ENCODE data around the gene PIGH. TPM values are rescaled to one million over a fixed set of nuclear protein-coding genes. Genes with fewer than 3 reads are reported as not detected.

Gene PIGH
- total and polyA plus RNA-seq, 2 of the 13 experiments (the other 11 are each of a cell fraction or from before 2014, with no cell fraction given) = 30.0 to 43.5 TPM

GRCh38 chr14:67599698-67600561 is at the start of gene PIGH (continued):
- TF ChIP-seq NR2F1 (CRISPR knock-in tag; IDR thresholded peaks at IDR 0.05) (no peak), IKZF5 (CRISPR knock-in tag; IDR thresholded peaks at IDR 0.05) (no peak; the same call in 1 of the 2 replicates), PHF20 (CRISPR knock-in tag; IDR thresholded peaks at IDR 0.05) (peak; percentile 84), ZKSCAN1 (IDR thresholded peaks at IDR 0.05; ENCODE audit: low read length) (no peak), ELF1 (CRISPR knock-in tag; IDR thresholded peaks at IDR 0.05) (peak; percentile 89), ZNF879 (CRISPR knock-in tag; IDR thresholded peaks at IDR 0.05) (no peak), ZNF660 (CRISPR knock-in tag; IDR thresholded peaks at IDR 0.05; ENCODE audit: borderline replicate concordance, low read depth) (no peak), AGO1 (IDR thresholded peaks at IDR 0.05; ENCODE audit: low read depth, low read length, poor library complexity, severe bottlenecking) (no peak), ZNF280B (CRISPR knock-in tag; IDR thresholded peaks at IDR 0.05; ENCODE audit: borderline replicate concordance) (no peak), PTBP1 (IDR thresholded peaks at IDR 0.05; ENCODE audit: low read depth, low read length, poor library complexity, severe bottlenecking) (no peak), RFXAP (CRISPR knock-in tag; IDR thresholded peaks at IDR 0.05; ENCODE audit: borderline replicate concordance) (no peak), ATF3 (CRISPR knock-in tag; IDR thresholded peaks at IDR 0.05) (no peak), TBX3 (IDR thresholded peaks at IDR 0.05; ENCODE audit: borderline replicate concordance) (no peak), ZNF44 (CRISPR knock-in tag; IDR thresholded peaks at IDR 0.05) (peak; percentile 44; the same call in 1 of the 2 replicates), EED (CRISPR knock-in tag; IDR thresholded peaks at IDR 0.05) (no peak), NPAS2 (CRISPR knock-in tag; IDR thresholded peaks at IDR 0.05; ENCODE audit: borderline replicate concordance) (no peak), NCOA1 (CRISPR knock-in tag; IDR thresholded peaks at IDR 0.05) (no peak; the same call in 1 of the 2 replicates), MLX (CRISPR knock-in tag; IDR thresholded peaks at IDR 0.05) (no peak), ETV5 (CRISPR knock-in tag; IDR thresholded peaks at IDR 0.05; ENCODE audit: borderline replicate concordance) (peak; percentile 89), ZBTB1 (CRISPR knock-in tag; IDR thresholded peaks at IDR 0.05; ENCODE audit: borderline replicate concordance) (no peak), ZNF614 (CRISPR knock-in tag; IDR thresholded peaks at IDR 0.05; ENCODE audit: borderline replicate concordance) (peak; percentile 79; the same call in 1 of the 2 replicates), SETDB1 (CRISPR knock-in tag; IDR thresholded peaks at IDR 0.05; ENCODE audit: borderline replicate concordance) (no peak), SNRNP70 (IDR thresholded peaks at IDR 0.05; ENCODE audit: low read depth, low read length) (no peak), E2F5 (CRISPR knock-in tag; conservative IDR thresholded peaks at IDR 0.05) (peak; percentile 52; the same call in 1 of the 2 replicates), ISX (CRISPR knock-in tag; conservative IDR thresholded peaks at IDR 0.05) (no peak), FOXM1 (CRISPR knock-in tag; IDR thresholded peaks at IDR 0.05) (no peak)

All from HepG2 (cell line).